OCI-LY7 (cell line): ENCODE measurements around the gene CPNE4.

Experiments
- EZH2phosphoT487 ChIP-seq: fragments of 200-600 bp; sonication (generic); IDR thresholded peaks from 2 replicates; pipeline ENCODE4 v1.6.1; 2018; ENCODE audit warnings: low read depth, borderline replicate concordance, mild to moderate bottlenecking, mixed run types, antibody characterized with exemption, low read length, moderate library complexity, mixed read lengths
- TF ChIP-seq, protein P1 (sequence below): fragments of 200-600 bp; sonication (generic); conservative IDR thresholded peaks from 2 replicates; pipeline ENCODE4 v1.5.1; 2014; ENCODE audit warnings: mild to moderate bottlenecking, antibody characterized with exemption, low read length, moderate library complexity, mixed read lengths

- TF ChIP-seq, protein P1, sequence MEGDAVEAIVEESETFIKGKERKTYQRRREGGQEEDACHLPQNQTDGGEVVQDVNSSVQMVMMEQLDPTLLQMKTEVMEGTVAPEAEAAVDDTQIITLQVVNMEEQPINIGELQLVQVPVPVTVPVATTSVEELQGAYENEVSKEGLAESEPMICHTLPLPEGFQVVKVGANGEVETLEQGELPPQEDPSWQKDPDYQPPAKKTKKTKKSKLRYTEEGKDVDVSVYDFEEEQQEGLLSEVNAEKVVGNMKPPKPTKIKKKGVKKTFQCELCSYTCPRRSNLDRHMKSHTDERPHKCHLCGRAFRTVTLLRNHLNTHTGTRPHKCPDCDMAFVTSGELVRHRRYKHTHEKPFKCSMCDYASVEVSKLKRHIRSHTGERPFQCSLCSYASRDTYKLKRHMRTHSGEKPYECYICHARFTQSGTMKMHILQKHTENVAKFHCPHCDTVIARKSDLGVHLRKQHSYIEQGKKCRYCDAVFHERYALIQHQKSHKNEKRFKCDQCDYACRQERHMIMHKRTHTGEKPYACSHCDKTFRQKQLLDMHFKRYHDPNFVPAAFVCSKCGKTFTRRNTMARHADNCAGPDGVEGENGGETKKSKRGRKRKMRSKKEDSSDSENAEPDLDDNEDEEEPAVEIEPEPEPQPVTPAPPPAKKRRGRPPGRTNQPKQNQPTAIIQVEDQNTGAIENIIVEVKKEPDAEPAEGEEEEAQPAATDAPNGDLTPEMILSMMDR, result no peak
- no peak for TF ChIP-seq EZH2phosphoT487
These were observed 311.5 kb downstream of the CPNE4 start for GRCh38 chr3:131723343-131723742.
